Calu3 (cell line): ENCODE results near the gene BRCC3. TPM values are rescaled to one million over a fixed set of nuclear protein-coding genes. Genes with fewer than 3 reads are reported as not detected.

Experiments
- Bru-seq: library from RNA; stranded (reverse); fragments of 400-500 nt; gene quantifications from one replicate; lab custom pipeline; 2021; lab: Mats Ljungman, UMichigan
- BruChase-seq, 2 experiments: library from RNA; stranded (reverse); fragments of 400-500 nt; gene quantifications; one replicate each; lab custom pipeline; 2021; lab: Mats Ljungman, UMichigan
- BruUV-seq: library from RNA; stranded (reverse); fragments of 400-500 nt; replicated peaks from 2 replicates; lab custom pipeline; 2021; lab: Mats Ljungman, UMichigan
- CTCF ChIA-PET: fragments of 300-600 bp; sonication (Branson Sonifier 250); formaldehyde crosslinking; loops from one replicate; lab custom pipeline; 2022; ENCODE audit warnings: antibody characterized with exemption; lab: Charles Lee
- DNase-seq: peaks from one replicate; pipeline ENCODE4 v3.0.0; 2022
- H3K27ac Mint-ChIP-seq: one replicate; pipeline ENCODE4 v1.8.0; 2022; ENCODE audit warnings: mixed read lengths; ENCODE audit not compliant: unreplicated experiment
- H3K27me3 Mint-ChIP-seq: one replicate; pipeline ENCODE4 v1.8.0; 2022; ENCODE audit warnings: mixed read lengths; ENCODE audit not compliant: unreplicated experiment
- H3K36me3 Mint-ChIP-seq: one replicate; pipeline ENCODE4 v1.8.0; 2022; ENCODE audit warnings: mild to moderate bottlenecking, moderate library complexity, mixed read lengths; ENCODE audit not compliant: insufficient read depth, unreplicated experiment
- H3K4me1 Mint-ChIP-seq: one replicate; pipeline ENCODE4 v1.8.0; 2022; ENCODE audit warnings: mild to moderate bottlenecking, low read depth, mixed read lengths; ENCODE audit not compliant: unreplicated experiment
- H3K4me3 Mint-ChIP-seq: one replicate; pipeline ENCODE4 v1.8.0; 2022; ENCODE audit warnings: mild to moderate bottlenecking, low read depth, moderate library complexity, mixed read lengths; ENCODE audit not compliant: unreplicated experiment
- H3K9me3 Mint-ChIP-seq: one replicate; pipeline ENCODE4 v1.8.0; 2022; ENCODE audit warnings: low read depth, mixed read lengths; ENCODE audit not compliant: unreplicated experiment
- intact Hi-C: fragments of 100-400 bp; cut with micrococcal nuclease; formaldehyde crosslinking; loops from one replicate; pipeline ENCODE4 v1.10.0; 2022; ENCODE audit not compliant: unreplicated experiment
- long read RNA-seq: library from polyadenylated mRNA; stranded (forward); transcript quantifications from one replicate; pipeline ENCODE4 v2.0.0, GENCODE V29; 2022
- total RNA-seq: library from RNA; stranded (reverse); gene quantifications from 2 replicates; pipeline ENCODE4 v1.2.3, GENCODE V29; 2022
- TF ChIP-seq, protein P1 (sequence below): fragments of 200-600 bp; IDR thresholded peaks from one replicate; pipeline ENCODE4 v1.8.0; 2022; ENCODE audit warnings: antibody characterized with exemption; ENCODE audit not compliant: unreplicated experiment

Gene BRCC3
- total RNA-seq (35.9 and 36.2 TPM in 2 replicates), Bru-seq, nascent RNA (percentile 79 among the genes with signal in this experiment), BruChase-seq, experiment 1, labeled RNA remaining after a 6-hour chase (percentile 74 among the genes with signal in this experiment), BruChase-seq, experiment 2, labeled RNA remaining after a 2-hour chase (percentile 69 among the genes with signal in this experiment)
- long read RNA-seq, transcript BRCC3-208 (10 exons, 2,694 nt) = major isoform, 17 of 32 reads
- long read RNA-seq, partial matches to known transcripts = 1 of 32 reads
- long read RNA-seq, other reads (novel, unspliced or antisense) = 12 of 32 reads

DNA sequence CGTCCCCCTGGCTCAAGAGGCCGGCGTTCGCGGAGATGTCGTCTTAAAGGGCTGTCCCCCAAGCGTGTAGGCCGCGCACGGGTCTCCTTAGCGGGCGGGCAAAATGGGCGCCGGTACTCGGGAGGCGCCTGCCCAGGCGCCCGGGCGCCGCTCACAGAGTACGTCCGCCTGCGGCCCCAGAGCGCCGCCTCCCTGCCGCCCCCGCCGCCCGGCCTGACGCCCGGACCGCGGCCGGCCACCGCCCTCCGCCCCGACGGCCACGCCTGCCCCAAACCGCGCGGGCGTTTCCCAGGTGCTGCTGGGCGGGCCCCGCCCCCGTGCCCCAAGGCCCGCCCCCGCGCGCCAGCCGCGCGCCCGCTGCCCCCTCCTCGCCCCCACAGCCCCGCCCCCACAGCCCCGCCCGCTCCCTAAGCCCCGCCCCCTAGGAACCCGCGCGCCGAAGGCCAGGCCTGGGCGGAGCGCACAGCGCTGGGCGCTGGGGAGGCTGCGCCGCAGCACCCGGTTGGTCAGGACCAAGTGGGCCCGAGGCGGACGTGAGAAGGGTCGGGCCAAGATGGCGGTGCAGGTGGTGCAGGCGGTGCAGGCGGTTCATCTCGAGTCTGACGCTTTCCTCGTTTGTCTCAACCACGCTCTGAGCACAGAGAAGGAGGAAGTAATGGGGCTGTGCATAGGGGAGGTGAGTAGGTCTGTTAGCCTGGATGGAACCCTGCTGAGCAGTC lies at the start of gene BRCC3, which contains the start of the genes CMC4 and MTCP1:
TSS of gene BRCC3 (plus strand) at position 534 of the 719 bp plus-strand sequence. CDS start at position 554, 20 bp downstream.
TSS of gene CMC4 (minus strand) at position 162 of the 719 bp plus-strand sequence. CDS start 7,113 bp downstream, outside the sequence.
TSS of gene MTCP1 (minus strand) at position 162 of the 719 bp plus-strand sequence. CDS start 5,126 bp downstream, outside the sequence.
- no TSS peak for BruUV-seq
- Mint-ChIP-seq H3K4me1 (peaks cover 41% of the 10 kb centered on the region), H3K27me3 (no peaks in the 10 kb centered on the region), H3K36me3 (peaks cover 40% of the 10 kb centered on the region), H3K4me3 (peak within 1 kb of the TSS; percentile 92), H3K9me3 (no peaks in the 10 kb centered on the region), H3K27ac (peak within 1 kb of the TSS; percentile 90)
- TF ChIP-seq, protein P1, sequence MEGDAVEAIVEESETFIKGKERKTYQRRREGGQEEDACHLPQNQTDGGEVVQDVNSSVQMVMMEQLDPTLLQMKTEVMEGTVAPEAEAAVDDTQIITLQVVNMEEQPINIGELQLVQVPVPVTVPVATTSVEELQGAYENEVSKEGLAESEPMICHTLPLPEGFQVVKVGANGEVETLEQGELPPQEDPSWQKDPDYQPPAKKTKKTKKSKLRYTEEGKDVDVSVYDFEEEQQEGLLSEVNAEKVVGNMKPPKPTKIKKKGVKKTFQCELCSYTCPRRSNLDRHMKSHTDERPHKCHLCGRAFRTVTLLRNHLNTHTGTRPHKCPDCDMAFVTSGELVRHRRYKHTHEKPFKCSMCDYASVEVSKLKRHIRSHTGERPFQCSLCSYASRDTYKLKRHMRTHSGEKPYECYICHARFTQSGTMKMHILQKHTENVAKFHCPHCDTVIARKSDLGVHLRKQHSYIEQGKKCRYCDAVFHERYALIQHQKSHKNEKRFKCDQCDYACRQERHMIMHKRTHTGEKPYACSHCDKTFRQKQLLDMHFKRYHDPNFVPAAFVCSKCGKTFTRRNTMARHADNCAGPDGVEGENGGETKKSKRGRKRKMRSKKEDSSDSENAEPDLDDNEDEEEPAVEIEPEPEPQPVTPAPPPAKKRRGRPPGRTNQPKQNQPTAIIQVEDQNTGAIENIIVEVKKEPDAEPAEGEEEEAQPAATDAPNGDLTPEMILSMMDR = no peak
- DNase-seq = peak; percentile 87
- intact Hi-C loops = no loop called here
- CTCF ChIA-PET = no interaction called here

DNA sequence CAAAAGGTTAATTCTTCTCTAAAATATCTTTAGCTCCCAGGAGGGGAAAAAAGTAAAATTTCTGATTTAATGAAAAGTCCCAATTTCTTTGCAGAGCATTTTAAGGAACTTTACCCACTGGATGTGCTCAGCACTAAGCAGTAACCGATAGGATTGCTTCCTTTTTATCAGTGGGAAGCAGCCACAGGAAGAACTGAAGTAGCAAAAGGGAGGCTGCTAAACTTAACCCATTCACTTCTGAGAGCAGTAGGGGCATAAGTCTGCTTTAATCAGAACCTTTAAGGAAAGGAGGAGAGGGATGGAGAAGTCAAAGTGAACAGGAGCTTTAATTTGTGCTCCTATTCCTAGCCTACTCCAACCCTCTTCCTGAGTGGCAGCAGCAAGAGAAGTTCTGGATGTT lies 48.7 kb upstream of the BRCC3 start, which contains the start of gene F8:
TSS of gene F8 (minus strand) at position 139 of the 400 bp plus-strand sequence. CDS start 171 bp downstream, outside the sequence.
- Mint-ChIP-seq H3K27ac (no peak within 1 kb of the TSS), H3K9me3 (no peaks in the 10 kb centered on the region), H3K4me1 (peaks cover 11% of the 10 kb centered on the region), H3K27me3 (no peaks in the 10 kb centered on the region), H3K4me3 (no peak within 1 kb of the TSS), H3K36me3 (peaks cover 13% of the 10 kb centered on the region)
- BruUV-seq = no TSS peak
- DNase-seq = no peak
- TF ChIP-seq, protein P1 = no peak
- intact Hi-C loops = no loop called here
- CTCF ChIA-PET = no interaction called here

DNA sequence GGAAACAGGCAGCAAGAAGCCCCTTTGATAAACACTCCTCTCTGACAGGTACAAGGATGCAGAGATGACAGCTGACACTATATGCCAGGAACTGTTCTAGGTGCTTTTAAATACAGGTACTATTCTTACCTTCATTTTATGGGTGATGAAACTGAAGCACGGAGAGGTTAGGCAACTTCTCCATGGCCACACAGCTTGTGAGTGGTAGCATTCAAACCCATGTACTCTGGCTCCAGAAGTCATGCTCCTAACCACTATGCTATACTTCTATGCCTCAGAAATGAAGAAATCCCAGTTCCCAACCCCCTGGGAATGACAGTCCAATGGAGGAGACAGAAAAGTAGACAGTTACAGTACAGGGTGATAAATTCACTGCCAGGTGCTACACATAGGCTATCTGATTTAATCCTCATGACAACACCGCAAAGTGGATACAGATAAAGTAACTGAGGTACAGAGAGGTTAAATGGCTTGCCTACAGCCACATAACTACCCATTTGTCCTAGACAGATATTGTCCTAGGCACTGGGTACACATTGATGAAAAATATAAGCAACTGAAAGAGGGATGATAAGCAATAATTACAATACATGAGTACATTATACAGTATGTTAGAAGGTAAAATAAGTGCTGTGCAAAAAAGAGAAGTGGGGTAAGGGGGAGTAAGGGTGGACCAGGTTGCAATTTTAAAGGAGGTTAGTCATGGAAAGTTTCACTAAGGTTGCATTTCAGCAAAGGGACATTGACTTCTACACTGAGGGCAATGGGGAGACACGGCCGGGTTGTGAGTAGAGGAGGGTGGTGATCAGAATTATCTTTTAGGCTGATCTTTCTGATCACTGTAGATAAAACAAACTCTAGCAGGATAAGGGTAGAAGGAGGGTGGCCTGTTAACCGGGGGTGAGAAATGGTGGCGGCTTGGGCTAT lies 47.1 kb upstream of the BRCC3 start:
- H3K4me1 Mint-ChIP-seq = peaks cover 18% of the 10 kb centered on the region
- no peaks in the 10 kb centered on the region for H3K9me3 Mint-ChIP-seq
- TF ChIP-seq, protein P1 = no peak
- H3K4me3 Mint-ChIP-seq = no peak overlapping the region
- DNase-seq = no peak
- intact Hi-C loops = no loop called here
- BruUV-seq = no TSS peak
- H3K36me3 Mint-ChIP-seq = peaks cover 25% of the 10 kb centered on the region
- H3K27ac Mint-ChIP-seq = peak overlapping the region; percentile 38
- CTCF ChIA-PET = no interaction called here
- H3K27me3 Mint-ChIP-seq = no peaks in the 10 kb centered on the region

DNA sequence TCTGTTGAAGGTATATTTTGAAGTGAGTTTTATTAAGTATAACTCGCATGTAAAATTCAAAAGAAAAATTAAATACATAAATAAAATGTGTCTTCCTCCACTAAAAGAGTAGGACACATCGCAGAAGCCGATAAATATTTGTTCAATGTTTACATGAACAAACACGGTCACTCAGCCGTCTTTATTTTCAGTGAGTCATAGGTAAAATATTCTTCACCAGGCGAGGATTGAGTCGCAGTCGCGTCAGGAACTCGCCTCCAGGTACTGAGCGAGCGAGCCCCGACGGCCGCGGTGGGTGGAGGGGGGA lies 44.9 kb upstream of the BRCC3 start:
- Mint-ChIP-seq H3K4me1 (peaks cover 20% of the 10 kb centered on the region), H3K27ac (peak overlapping the region; percentile 84)

More for the DNA sequence above, 44.9 kb upstream of the BRCC3 start:
- Mint-ChIP-seq H3K36me3 (peaks cover 26% of the 10 kb centered on the region), H3K4me3 (peak overlapping the region; percentile 72), H3K9me3 (no peaks in the 10 kb centered on the region), H3K27me3 (no peaks in the 10 kb centered on the region)
- TF ChIP-seq, protein P1 = no peak
- TSS peak; percentile 87 for BruUV-seq
- CTCF ChIA-PET = interaction anchor here (1.4 kb wide), 1 partner anchor 23 kb away, joined by 6 read pairs; no protein-coding TSS in a partner anchor
- DNase-seq = no peak
- intact Hi-C loops = loop anchor here (5.0 kb wide), 1 partner anchor 44 kb away; no protein-coding TSS in a partner anchor
